Measurements from ENCODE around the gene RUVBL2. TPM values are rescaled to one million over a fixed set of nuclear protein-coding genes. Genes with fewer than 3 reads are reported as not detected.

The RUVBL2 gene
- total and polyA plus RNA-seq, 4 donors = 80.4 to 109 (median 104) TPM

- no peaks in the 10 kb centered on the region for H3K9me3 ChIP-seq (ENCODE audit: control insufficient read depth, insufficient read depth, low read length)
- no peak for DNase-seq (ENCODE audit: low read depth in 4 of 6, low spot score in 6 of 6)
- peaks cover 30% of the 10 kb centered on the region for H3K36me3 ChIP-seq (ENCODE audit: control insufficient read depth, insufficient read depth, low read length)
- no peak overlapping the region for H3K4me3 ChIP-seq (ENCODE audit: low read depth, low read length)
- no peaks in the 10 kb centered on the region for H3K27me3 ChIP-seq (ENCODE audit: control insufficient read depth, insufficient read depth, low read length)
- H3K4me1 ChIP-seq (ENCODE audit: control insufficient read depth, insufficient read depth, low read length) = peaks cover 36% of the 10 kb centered on the region
- no peak overlapping the region for H3K27ac ChIP-seq (ENCODE audit: low read depth, low read length)
- WGBS (ENCODE audit: insufficient coverage) = 60% methylated on average over 2 of the region's 7 CpGs
Observed at GRCh38 chr19:48962849-48963165, 30.9 kb upstream of the RUVBL2 start.

- H3K4me1 ChIP-seq (ENCODE audit: control insufficient read depth, insufficient read depth, low read length) = peaks cover 36% of the 10 kb centered on the region
- DNase-seq (ENCODE audit: low read depth in 4 of 6, low spot score in 6 of 6) = peak in 1 of 6 donors; percentile 61
Observed at GRCh38 chr19:48963371-48964204, 30.1 kb upstream of the RUVBL2 start.

GRCh38 chr19:48964205-48965039, 29.3 kb upstream of the RUVBL2 start:
- Histone ChIP-seq H3K4me1 (ENCODE audit: control insufficient read depth, insufficient read depth, low read length) (peaks cover 36% of the 10 kb centered on the region), H3K36me3 (ENCODE audit: control insufficient read depth, insufficient read depth, low read length) (peaks cover 47% of the 10 kb centered on the region), H3K4me3 (ENCODE audit: low read depth, low read length) (peak overlapping the region; percentile 81), H3K27me3 (ENCODE audit: control insufficient read depth, insufficient read depth, low read length) (no peaks in the 10 kb centered on the region), H3K9me3 (ENCODE audit: control insufficient read depth, insufficient read depth, low read length) (no peaks in the 10 kb centered on the region), H3K27ac (ENCODE audit: low read depth, low read length) (peak overlapping the region; percentile 80)
- 23% methylated on average over 19 of the region's 19 CpGs for WGBS (ENCODE audit: insufficient coverage)
- DNase-seq (ENCODE audit: low read depth in 4 of 6, low spot score in 6 of 6) = peak in 1 of 6 donors; percentile 33

More at GRCh38 chr19:48963371-48964204, 30.1 kb upstream of the RUVBL2 start:
- Histone ChIP-seq H3K27me3 (ENCODE audit: control insufficient read depth, insufficient read depth, low read length) (no peaks in the 10 kb centered on the region), H3K9me3 (ENCODE audit: control insufficient read depth, insufficient read depth, low read length) (no peaks in the 10 kb centered on the region), H3K27ac (ENCODE audit: low read depth, low read length) (peak overlapping the region; percentile 80), H3K36me3 (ENCODE audit: control insufficient read depth, insufficient read depth, low read length) (peaks cover 38% of the 10 kb centered on the region), H3K4me3 (ENCODE audit: low read depth, low read length) (peak overlapping the region; percentile 21)
- 9% methylated on average over 22 of the region's 28 CpGs for WGBS (ENCODE audit: insufficient coverage)

- H3K27me3 ChIP-seq (ENCODE audit: control insufficient read depth, insufficient read depth, low read length) = no peaks in the 10 kb centered on the region
- H3K4me3 ChIP-seq (ENCODE audit: low read depth, low read length) = peak within 1 kb of the TSS; percentile 81
- DNase-seq (ENCODE audit: low read depth in 4 of 6, low spot score in 6 of 6) = peak; percentile 84 to 98 (median 89)
- H3K4me1 ChIP-seq (ENCODE audit: control insufficient read depth, insufficient read depth, low read length) = peaks cover 36% of the 10 kb centered on the region
- WGBS (ENCODE audit: insufficient coverage) = 0% methylated on average over 50 of the region's 52 CpGs
- no peaks in the 10 kb centered on the region for H3K9me3 ChIP-seq (ENCODE audit: control insufficient read depth, insufficient read depth, low read length)
- peak within 1 kb of the TSS; percentile 90 for H3K27ac ChIP-seq (ENCODE audit: low read depth, low read length)
- peaks cover 55% of the 10 kb centered on the region for H3K36me3 ChIP-seq (ENCODE audit: control insufficient read depth, insufficient read depth, low read length)
Observed at GRCh38 chr19:48965040-48965805, 28.5 kb upstream of the RUVBL2 start, which contains the start of gene FTL. Gene FTL, plus strand, starts transcription at chr19:48965309. Its CDS starts 199 bp downstream, at chr19:48965508.

- 12% methylated on average over 33 of the region's 36 CpGs for WGBS (ENCODE audit: insufficient coverage)
Observed at GRCh38 chr19:48965806-48966540, 27.7 kb upstream of the RUVBL2 start.

GRCh38 chr19:48966541-48967345, 26.9 kb upstream of the RUVBL2 start:
- H3K4me3 ChIP-seq (ENCODE audit: low read depth, low read length) = peak overlapping the region; percentile 81
- peaks cover 42% of the 10 kb centered on the region for H3K4me1 ChIP-seq (ENCODE audit: control insufficient read depth, insufficient read depth, low read length)
- H3K27ac ChIP-seq (ENCODE audit: low read depth, low read length) = peak overlapping the region; percentile 90
- H3K36me3 ChIP-seq (ENCODE audit: control insufficient read depth, insufficient read depth, low read length) = peaks cover 57% of the 10 kb centered on the region
- DNase-seq (ENCODE audit: low read depth in 4 of 6, low spot score in 6 of 6) = no peak
- H3K27me3 ChIP-seq (ENCODE audit: control insufficient read depth, insufficient read depth, low read length) = no peaks in the 10 kb centered on the region
- no peaks in the 10 kb centered on the region for H3K9me3 ChIP-seq (ENCODE audit: control insufficient read depth, insufficient read depth, low read length)
- WGBS (ENCODE audit: insufficient coverage) = 100% methylated on average over 2 of the region's 10 CpGs

More at GRCh38 chr19:48965806-48966540, 27.7 kb upstream of the RUVBL2 start:
- Histone ChIP-seq H3K36me3 (ENCODE audit: control insufficient read depth, insufficient read depth, low read length) (peaks cover 59% of the 10 kb centered on the region), H3K27me3 (ENCODE audit: control insufficient read depth, insufficient read depth, low read length) (no peaks in the 10 kb centered on the region), H3K27ac (ENCODE audit: low read depth, low read length) (peak overlapping the region; percentile 90), H3K4me3 (ENCODE audit: low read depth, low read length) (peak overlapping the region; percentile 81), H3K4me1 (ENCODE audit: control insufficient read depth, insufficient read depth, low read length) (peaks cover 42% of the 10 kb centered on the region), H3K9me3 (ENCODE audit: control insufficient read depth, insufficient read depth, low read length) (no peaks in the 10 kb centered on the region)
- peak; percentile 84 to 98 (median 88) for DNase-seq (ENCODE audit: low read depth in 4 of 6, low spot score in 6 of 6)

GRCh38 chr19:48967346-48968178, 26.1 kb upstream of the RUVBL2 start:
- H3K4me1 ChIP-seq (ENCODE audit: control insufficient read depth, insufficient read depth, low read length) = peaks cover 35% of the 10 kb centered on the region
- H3K27me3 ChIP-seq (ENCODE audit: control insufficient read depth, insufficient read depth, low read length) = no peaks in the 10 kb centered on the region
- H3K27ac ChIP-seq (ENCODE audit: low read depth, low read length) = no peak overlapping the region
- H3K9me3 ChIP-seq (ENCODE audit: control insufficient read depth, insufficient read depth, low read length) = no peaks in the 10 kb centered on the region
- no peak overlapping the region for H3K4me3 ChIP-seq (ENCODE audit: low read depth, low read length)
- 84% methylated on average over 8 of the region's 14 CpGs for WGBS (ENCODE audit: insufficient coverage)
- DNase-seq (ENCODE audit: low read depth in 4 of 6, low spot score in 6 of 6) = no peak
- H3K36me3 ChIP-seq (ENCODE audit: control insufficient read depth, insufficient read depth, low read length) = peaks cover 55% of the 10 kb centered on the region

- H3K27me3 ChIP-seq (ENCODE audit: control insufficient read depth, insufficient read depth, low read length) = no peaks in the 10 kb centered on the region
- no peaks in the 10 kb centered on the region for H3K9me3 ChIP-seq (ENCODE audit: control insufficient read depth, insufficient read depth, low read length)
- WGBS (ENCODE audit: insufficient coverage) = 91% methylated on average over 3 of the region's 4 CpGs
- H3K4me3 ChIP-seq (ENCODE audit: low read depth, low read length) = no peak overlapping the region
- peaks cover 32% of the 10 kb centered on the region for H3K4me1 ChIP-seq (ENCODE audit: control insufficient read depth, insufficient read depth, low read length)
- H3K36me3 ChIP-seq (ENCODE audit: control insufficient read depth, insufficient read depth, low read length) = peaks cover 55% of the 10 kb centered on the region
- DNase-seq (ENCODE audit: low read depth in 4 of 6, low spot score in 6 of 6) = no peak
- H3K27ac ChIP-seq (ENCODE audit: low read depth, low read length) = no peak overlapping the region
Observed at GRCh38 chr19:48968179-48968661, 25.5 kb upstream of the RUVBL2 start.

Measured in spinal cord (tissue), 10 donors.